K562 (cell line): Measurements from ENCODE around the gene FBN1. TPM values are rescaled to one million over a fixed set of nuclear protein-coding genes. Genes with fewer than 3 reads are reported as not detected.

Experiments
- ATAC-seq: fragments of 200-7000 bp; cut with Tn5 transposase; 3 replicates; pipeline ENCODE4 v1.9.1; 2020; ENCODE audit warnings: moderate library complexity
- BruUV-seq: library from RNA; stranded (reverse); fragments of 400-500 nt; replicated peaks from 2 replicates; lab custom pipeline; 2021; lab: Mats Ljungman, UMichigan
- CTCF ChIA-PET: fragments of 300-600 bp; formaldehyde crosslinking; extraction: SDS; loops from one replicate; lab custom pipeline; 2021; ENCODE audit warnings: low intra/inter-chr PET ratio; lab: Yijun Ruan, JAX
- POLR2A ChIA-PET: fragments of 300-600, 350-650 bp; sonication (Branson Sonifier 250); formaldehyde crosslinking; extraction: SDS; loops from one replicate; lab custom pipeline; 2021; ENCODE audit warnings: antibody characterized with exemption, inconsistent platforms; lab: Yijun Ruan, JAX
- DNase-seq, 4 experiments: peaks; one replicate each; pipeline versions ENCODE4 v3.0.0 to v3.0.0-alpha.2; 2011 to 2018; ENCODE audit warnings: low spot score in 3 of 4, mixed read lengths in 3 of 4; ENCODE audit errors: extremely low read depth in 1 of 4
- FAIRE-seq: peaks from 2 replicates; lab custom pipeline; 2011; peaks lifted over from hg19 to GRCh38; lab: Jason Lieb, UNC
- H2AFZ ChIP-seq: 2 replicates; pipeline ENCODE4 v1.6.0; 2011; ENCODE audit warnings: low read depth, low read length, control low read depth, inconsistent platforms
- H3K27ac ChIP-seq: fragments of 200-600 bp; 3 replicates; pipeline ENCODE4 v1.8.0; 2011; ENCODE audit warnings: low read depth, mild to moderate bottlenecking, control low read depth, inconsistent platforms, low read length, moderate library complexity, mixed read lengths; ENCODE audit errors: extremely low read depth
- H3K27me3 ChIP-seq, 2 experiments: fragments of 300-600 bp in 1 of 2; 2 replicates in 1 of 2; 3 replicates in 1 of 2; pipeline versions ENCODE4 v1.6.0 to v1.8.0; 2011; ENCODE audit warnings: inconsistent platforms in 2 of 2, low read length in 2 of 2, mild to moderate bottlenecking in 1 of 2, mixed read lengths in 1 of 2, moderate library complexity in 1 of 2; ENCODE audit not compliant: control insufficient read depth in 2 of 2, insufficient read depth in 2 of 2
- H3K36me3 ChIP-seq: fragments of 300-600 bp; 3 replicates; pipeline ENCODE4 v1.8.0; 2011; ENCODE audit warnings: mild to moderate bottlenecking, low read length, inconsistent platforms; ENCODE audit not compliant: control insufficient read depth, insufficient read depth
- H3K4me1 ChIP-seq, 2 experiments: fragments of 200-600 bp in 1 of 2; replicated peaks in 1 of 2; 2 replicates in 1 of 2; 3 replicates in 1 of 2; pipeline versions ENCODE4 v1.5.1 to v1.8.0; 2011; ENCODE audit warnings: inconsistent platforms in 2 of 2, low read length in 2 of 2, mild to moderate bottlenecking in 1 of 2, mixed read lengths in 1 of 2, moderate library complexity in 1 of 2; ENCODE audit not compliant: control insufficient read depth in 2 of 2, insufficient read depth in 2 of 2
- H3K4me2 ChIP-seq: 2 replicates; pipeline ENCODE4 v1.6.1; 2011; ENCODE audit warnings: low read length, control low read depth, inconsistent platforms, mixed read lengths; ENCODE audit not compliant: insufficient read depth
- H3K4me3 ChIP-seq: fragments of 200-600 bp; sonication (generic), shearing (Covaris generic); 2 replicates; pipeline ENCODE4 v1.5.1; 2016; ENCODE audit warnings: control low read depth, inconsistent platforms
- H3K79me2 ChIP-seq: fragments of 200-600 bp; 3 replicates; pipeline ENCODE4 v1.8.0; 2011; ENCODE audit warnings: low read length, inconsistent platforms; ENCODE audit not compliant: control insufficient read depth, insufficient read depth
- H3K9ac ChIP-seq, 2 experiments: 2 replicates each; pipeline versions ENCODE4 v1.6.0 to v1.6.1; 2011; ENCODE audit warnings: low read depth in 2 of 2, low read length in 2 of 2, control low read depth in 1 of 2, inconsistent platforms in 1 of 2, mild to moderate bottlenecking in 1 of 2, mixed read lengths in 1 of 2; ENCODE audit not compliant: insufficient read depth in 1 of 2
- H3K9me1 ChIP-seq: one replicate; pipeline ENCODE4 v1.6.0; 2011; ENCODE audit warnings: inconsistent platforms, mild to moderate bottlenecking, low read length, moderate library complexity; ENCODE audit not compliant: control insufficient read depth, insufficient read depth
- H3K9me3 ChIP-seq: replicated peaks from 2 replicates; pipeline ENCODE4 v1.5.1; 2011; ENCODE audit warnings: low read depth, low read length, inconsistent platforms; ENCODE audit not compliant: control insufficient read depth, insufficient read depth
- H4K20me1 ChIP-seq: replicated peaks from 2 replicates; pipeline ENCODE4 v1.6.1; 2011; ENCODE audit warnings: low read length, inconsistent platforms, mixed read lengths; ENCODE audit not compliant: control insufficient read depth, insufficient read depth
- ATF3 ChIP-seq, 2 experiments: fragments of 450-650 bp in 1 of 2; sonication (generic) in 1 of 2; formaldehyde crosslinking in 1 of 2; IDR thresholded peaks in 1 of 2; conservative IDR thresholded peaks in 1 of 2; 2 replicates each; pipeline versions ENCODE4 v1.6.1 to v1.8.1; 2016 to 2023; ENCODE audit warnings: mild to moderate bottlenecking in 2 of 2, moderate library complexity in 2 of 2, inconsistent platforms in 1 of 2, missing genetic modification reagents in 1 of 2
- ATF7 ChIP-seq: fragments of 450-650 bp; IDR thresholded peaks from 2 replicates; pipeline ENCODE4 v1.7.1; 2014; ENCODE audit warnings: mild to moderate bottlenecking, moderate library complexity
- BACH1 ChIP-seq: fragments of 200-800 bp; sonication (Bioruptor generic); IDR thresholded peaks from 2 replicates; pipeline ENCODE4 v1.6.1; 2016; ENCODE audit warnings: missing genetic modification characterization, missing compliant biosample characterization
- C11orf30 ChIP-seq: fragments of 450-650 bp; IDR thresholded peaks from 2 replicates; pipeline ENCODE4 v1.6.1; 2016; ENCODE audit warnings: low read depth, mild to moderate bottlenecking
- CEBPG ChIP-seq, 3 experiments: fragments of 200-800 bp in 1 of 3; sonication (Bioruptor generic) in 1 of 3; sonication (generic) in 1 of 3; formaldehyde crosslinking in 1 of 3; IDR thresholded peaks in 2 of 3; conservative IDR thresholded peaks in 1 of 3; 2 replicates each; pipeline versions ENCODE4 v1.6.1 to v1.8.0; 2016 to 2022; ENCODE audit warnings: missing compliant biosample characterization in 2 of 3, missing genetic modification characterization in 2 of 3, mild to moderate bottlenecking in 1 of 3, missing genetic modification reagents in 1 of 3
- DACH1 ChIP-seq: fragments of 450-650 bp; IDR thresholded peaks from 2 replicates; pipeline ENCODE4 v1.6.1; 2018; ENCODE audit not compliant: partially characterized antibody
- DPF2 ChIP-seq: fragments of 450-650 bp; IDR thresholded peaks from 2 replicates; pipeline ENCODE4 v1.6.1; 2016
- ELF1 ChIP-seq: fragments of 200-800 bp; sonication (Bioruptor generic); IDR thresholded peaks from 2 replicates; pipeline ENCODE4 v1.6.1; 2016; ENCODE audit warnings: missing genetic modification characterization, missing compliant biosample characterization
- FOSL1 ChIP-seq: fragments of 200-800 bp; sonication (Bioruptor generic); conservative IDR thresholded peaks from 2 replicates; pipeline ENCODE4 v1.6.1; 2016; ENCODE audit warnings: missing genetic modification characterization, missing compliant biosample characterization
- HNRNPH1 ChIP-seq: fragments of 200-400 bp; formaldehyde crosslinking; optimal IDR thresholded peaks from 2 replicates; pipeline ENCODE3; 2017; ENCODE audit warnings: low read depth, mild to moderate bottlenecking, low read length, moderate library complexity
- JUN ChIP-seq, 2 experiments: sonication (generic) in 1 of 2; formaldehyde crosslinking in 1 of 2; IDR thresholded peaks; 2 replicates each; pipeline versions ENCODE4 v1.6.1 to v1.8.0; 2012 to 2022; ENCODE audit warnings: borderline replicate concordance in 2 of 2, mild to moderate bottlenecking in 2 of 2, improper control_type of control experiment in 1 of 2, low read depth in 1 of 2, low read length in 1 of 2, missing genetic modification reagents in 1 of 2
- JUND ChIP-seq, 2 experiments: IDR thresholded peaks; 2 replicates in 1 of 2; 3 replicates in 1 of 2; pipeline ENCODE4 v1.6.1; 2011; ENCODE audit warnings: borderline replicate concordance in 2 of 2, low read depth in 2 of 2, low read length in 2 of 2, improper control_type of control experiment in 1 of 2, missing biosample characterization in 1 of 2, missing genetic modification characterization in 1 of 2, missing genetic modification reagents in 1 of 2
- MAFF ChIP-seq: IDR thresholded peaks from 2 replicates; pipeline ENCODE4 v1.6.1; 2012; ENCODE audit warnings: low read length, improper control_type of control experiment
- MAFG ChIP-seq: fragments of 450-650 bp; conservative IDR thresholded peaks from 2 replicates; pipeline ENCODE4 v1.6.1; 2016; ENCODE audit warnings: missing genetic modification characterization, missing compliant biosample characterization
- NFE2 ChIP-seq: IDR thresholded peaks from 2 replicates; pipeline ENCODE4 v1.6.1; 2014; ENCODE audit warnings: antibody characterized with exemption, low read depth
- OTX1 ChIP-seq: fragments of 450-650 bp; formaldehyde crosslinking; IDR thresholded peaks from 2 replicates; pipeline ENCODE4 v1.4.0; 2022; ENCODE audit warnings: mild to moderate bottlenecking
- SMAD3 ChIP-seq: fragments of 450-650 bp; formaldehyde crosslinking; conservative IDR thresholded peaks from 2 replicates; pipeline ENCODE4 v1.4.0; 2020; ENCODE audit warnings: mild to moderate bottlenecking
- SMARCA4 ChIP-seq: fragments of 450-650 bp; IDR thresholded peaks from 2 replicates; pipeline ENCODE4 v1.6.1; 2016
- TEAD1 ChIP-seq, 2 experiments: fragments of 450-650 bp in 1 of 2; sonication (generic) in 1 of 2; formaldehyde crosslinking; IDR thresholded peaks; 2 replicates each; pipeline versions ENCODE4 v1.4.0 to v1.8.0; 2020 to 2022; ENCODE audit warnings: mild to moderate bottlenecking in 2 of 2, missing genetic modification reagents in 1 of 2
- ZBED1 ChIP-seq: IDR thresholded peaks from 2 replicates; pipeline ENCODE4 v1.6.1; 2014
- ZNF24 ChIP-seq: fragments of 450-650 bp; IDR thresholded peaks from 2 replicates; pipeline ENCODE4 v1.6.1; 2016
- WGBS: fragments of 100-300 bp; shearing (Covaris generic); methylation state at CpG from one replicate; pipeline ENCODE4 v1.1.6; 2016; ENCODE audit warnings: low coverage, mixed read lengths; ENCODE audit not compliant: insufficient coverage; ENCODE audit errors: missing lambda C conversion rate; 5-methylcytosine and 5-hydroxymethylcytosine counted together
- in situ Hi-C: fragments of 300-500 bp; cut with MboI; formaldehyde crosslinking; loops from 4 replicates; pipeline ENCODE4 v1.15.0; 2018; ENCODE audit warnings: inconsistent platforms, mixed read lengths
- intact Hi-C: fragments of 100-400 bp; cut with micrococcal nuclease; formaldehyde crosslinking; loops from 2 replicates; pipeline ENCODE4 v1.14.2; 2022
- polyA plus RNA-seq, 8 experiments: library from polyadenylated mRNA; depleted of rRNA in 4 of 8; stranded (reverse) in 5 of 8; unstranded in 3 of 8; fragments of >200 nt; fragmentation: Nextera tagmentation in 2 of 8; fragmentation: Illumina TruSeq in 1 of 8; extraction: Ambion mirVana in 2 of 8; extraction: Trizol in 1 of 8; gene quantifications; 2 replicates each; pipeline versions ENCODE4 v1.2.1 to v1.2.3, GENCODE V29; 2011 to 2014; ENCODE audit warnings: inconsistent platforms in 1 of 8, missing spikeins in 1 of 8
- total RNA-seq, 7 experiments: library from RNA; depleted of rRNA in 6 of 7; stranded (reverse); fragments of >200 nt in 6 of 7; fragmentation: Illumina TruSeq in 2 of 7; extraction: Trizol in 2 of 7; gene quantifications; 2 replicates each; pipeline versions ENCODE4 v1.2.1 to v1.2.3, GENCODE V29; 2011 to 2021; ENCODE audit warnings: low replicate concordance in 1 of 7

FBN1 gene
- total and polyA plus RNA-seq, 9 of the 15 experiments (the other 6 are each of a cell fraction or from before 2014, with no cell fraction given) = 0.15 to 1.2 (median 0.60) TPM

GRCh38 chr15:48671103-48672022, 25.9 kb upstream of the FBN1 start:
- Histone ChIP-seq H3K27ac (peak overlapping the region; percentile 34; the same call in 2 of the 3 replicates), H3K9me3 (no peaks in the 10 kb centered on the region), H3K36me3 (no peaks in the 10 kb centered on the region), H4K20me1 (no peaks in the 10 kb centered on the region), H3K4me2 (no peak overlapping the region; the same call in 1 of the 2 replicates), H3K9ac (no peak overlapping the region), H3K9me1 (no peaks in the 10 kb centered on the region), H3K79me2 (no peaks in the 10 kb centered on the region), H3K27me3 (no peaks in the 10 kb centered on the region), H2AFZ (peak overlapping the region; percentile 77; the same call in 1 of the 2 replicates), H3K4me3 (no peak overlapping the region), H3K4me1 (peaks cover 0 to 10% of the 10 kb centered on the region in 2 experiments; a peak in 2 of 5 replicates)
- in situ Hi-C loops (no loop called here), intact Hi-C loops (no loop called here)
- peak; percentile 51 for FAIRE-seq
- peak; percentile 14 to 29 (median 20) for DNase-seq
- 10% methylated on average over 6 of the region's 6 CpGs for WGBS
- ChIA-PET POLR2A (interaction anchor here (0.8 to 1.3 kb wide), 2 partner anchors 22 to 49 kb away, joined by 3 to 5 read pairs; no protein-coding TSS in a partner anchor), CTCF (no interaction called here)
- ATAC-seq = peak; percentile 89
- TF ChIP-seq BACH1 (tag) (0 out of 2 replicates have a peak, but pooled peaks have one; percentile 27), ATF3 (IDR thresholded peaks at IDR 0.05) (peak; percentile 79), ATF3 (CRISPR knock-in tag; conservative IDR thresholded peaks at IDR 0.05) (no peak), JUND (IDR thresholded peaks at IDR 0.05; ENCODE audit: borderline replicate concordance, low read depth, low read length) (peak; percentile 77), JUND (tag; IDR thresholded peaks at IDR 0.05; ENCODE audit: borderline replicate concordance, low read depth, low read length) (peak; percentile 83; the same call in 2 of the 3 replicates), CEBPG (CRISPR knock-in tag; IDR thresholded peaks at IDR 0.05) (no peak), CEBPG (tag; conservative IDR thresholded peaks at IDR 0.05 in 1 of 2, IDR thresholded peaks at IDR 0.05 in 1 of 2) (no peak), ATF7 (peak; percentile 68; the same call in 1 of the 2 replicates), DPF2 (0 out of 2 replicates have a peak, but pooled peaks have one; percentile 47), DACH1 (no peak), NFE2 (peak; percentile 65), SMAD3 (CRISPR knock-in tag) (no peak), ZBED1 (no peak), TEAD1 (CRISPR knock-in tag; IDR thresholded peaks at IDR 0.05) (no peak), ZNF24 (0 out of 2 replicates have a peak, but pooled peaks have one; percentile 30), OTX1 (no peak), MAFG (peak; percentile 57; the same call in 1 of the 2 replicates), C11orf30 (peak; percentile 60), SMARCA4 (peak; percentile 41; the same call in 1 of the 2 replicates), FOSL1 (tag) (peak; percentile 63), ELF1 (tag) (no peak), HNRNPH1 (no peak), JUN (IDR thresholded peaks at IDR 0.05; ENCODE audit: borderline replicate concordance, low read depth, low read length) (0 out of 2 replicates have a peak, but pooled peaks have one; percentile 9), JUN (CRISPR knock-in tag; IDR thresholded peaks at IDR 0.05; ENCODE audit: borderline replicate concordance) (no peak), MAFF (peak; percentile 15; the same call in 1 of the 2 replicates)
- no TSS peak for BruUV-seq
